GM12874 (cell line): Measurements from ENCODE around the gene B3GAT1.

ENCODE experiments used
- TF ChIP-seq, protein P1 (sequence below): IDR thresholded peaks from 2 replicates; pipeline ENCODE4 v1.5.1; 2011; ENCODE audit warnings: low read depth, mild to moderate bottlenecking, control low read depth, low read length, moderate library complexity; ENCODE audit not compliant: insufficient read depth

The B3GAT1 gene

GRCh38 chr11:134345237-134345550 is 66.8 kb downstream of the B3GAT1 start:
- TF ChIP-seq, protein P1, sequence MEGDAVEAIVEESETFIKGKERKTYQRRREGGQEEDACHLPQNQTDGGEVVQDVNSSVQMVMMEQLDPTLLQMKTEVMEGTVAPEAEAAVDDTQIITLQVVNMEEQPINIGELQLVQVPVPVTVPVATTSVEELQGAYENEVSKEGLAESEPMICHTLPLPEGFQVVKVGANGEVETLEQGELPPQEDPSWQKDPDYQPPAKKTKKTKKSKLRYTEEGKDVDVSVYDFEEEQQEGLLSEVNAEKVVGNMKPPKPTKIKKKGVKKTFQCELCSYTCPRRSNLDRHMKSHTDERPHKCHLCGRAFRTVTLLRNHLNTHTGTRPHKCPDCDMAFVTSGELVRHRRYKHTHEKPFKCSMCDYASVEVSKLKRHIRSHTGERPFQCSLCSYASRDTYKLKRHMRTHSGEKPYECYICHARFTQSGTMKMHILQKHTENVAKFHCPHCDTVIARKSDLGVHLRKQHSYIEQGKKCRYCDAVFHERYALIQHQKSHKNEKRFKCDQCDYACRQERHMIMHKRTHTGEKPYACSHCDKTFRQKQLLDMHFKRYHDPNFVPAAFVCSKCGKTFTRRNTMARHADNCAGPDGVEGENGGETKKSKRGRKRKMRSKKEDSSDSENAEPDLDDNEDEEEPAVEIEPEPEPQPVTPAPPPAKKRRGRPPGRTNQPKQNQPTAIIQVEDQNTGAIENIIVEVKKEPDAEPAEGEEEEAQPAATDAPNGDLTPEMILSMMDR, result no peak

GRCh38 chr11:134343646-134344045 is 68.4 kb downstream of the B3GAT1 start:
- TF ChIP-seq, protein P1, result no peak

- TF ChIP-seq, protein P1, result no peak
Measured at GRCh38 chr11:134342572-134343340, 69.3 kb downstream of the B3GAT1 start.

- TF ChIP-seq, protein P1, result no peak
Measured at GRCh38 chr11:134341805-134342571, 70.1 kb downstream of the B3GAT1 start.

- TF ChIP-seq, protein P1, result no peak
Measured at GRCh38 chr11:134340354-134340964, 71.6 kb downstream of the B3GAT1 start.

GRCh38 chr11:134339756-134340155 is 72.3 kb downstream of the B3GAT1 start:
- TF ChIP-seq, protein P1, result no peak

- TF ChIP-seq, protein P1, result no peak
Measured at GRCh38 chr11:134338654-134339053, 73.4 kb downstream of the B3GAT1 start.
